Esophagus squamous epithelium (tissue), 5 donors: ENCODE data around the gene SLC12A8. TPM values are rescaled to one million over a fixed set of nuclear protein-coding genes. Genes with fewer than 3 reads are reported as not detected.

Experiments used
- DNase-seq: peaks from one replicate; lab custom pipeline; 2025; lab: John Stamatoyannopoulos, UW
- H3K27ac ChIP-seq, 4 donors: fragments of 200-600 bp; sonication (generic); one replicate each; pipeline ENCODE4 v1.5.1; 2016 to 2019; ENCODE audit warnings: mild to moderate bottlenecking in 1 of 4
- H3K27me3 ChIP-seq, 4 donors: fragments of 200-600 bp; sonication (generic); 1 replicate in 3 of 4; 2 replicates in 1 of 4; pipeline versions ENCODE4 v1.5.1 to v1.6.0; 2017 to 2021; ENCODE audit warnings: antibody characterized with exemption in 1 of 4
- H3K36me3 ChIP-seq, 3 donors: fragments of 200-600 bp; sonication (generic); one replicate each; pipeline ENCODE4 v1.5.1; 2016 to 2019
- H3K4me1 ChIP-seq, 3 donors: fragments of 200-600 bp; sonication (generic); one replicate each; pipeline ENCODE4 v1.5.1; 2017 to 2019
- H3K4me3 ChIP-seq, 4 donors: fragments of 200-600 bp; sonication (generic); 1 replicate in 3 of 4; 2 replicates in 1 of 4; pipeline ENCODE4 v1.5.1; 2016 to 2019; ENCODE audit warnings: mild to moderate bottlenecking in 2 of 4, moderate library complexity in 1 of 4
- H3K9me3 ChIP-seq, 3 donors: fragments of 200-600 bp; sonication (generic); one replicate each; pipeline ENCODE4 v1.5.1; 2016 to 2019
- CTCF ChIP-seq, 6 experiments: fragments of 450-650 bp in 4 of 6; fragments of 200-600 bp in 2 of 6; sonication (generic) in 2 of 6; IDR thresholded peaks; one replicate each; pipeline ENCODE4 v1.5.1; 2016 to 2019; ENCODE audit warnings: antibody characterized with exemption in 6 of 6, mild to moderate bottlenecking in 4 of 6, moderate library complexity in 4 of 6
- POLR2A ChIP-seq, 4 donors: fragments of 450-650 bp; IDR thresholded peaks; one replicate each; pipeline ENCODE4 v1.6.1; 2017; ENCODE audit warnings: antibody characterized with exemption in 4 of 4, mild to moderate bottlenecking in 4 of 4, moderate library complexity in 3 of 4
- WGBS, 2 donors: methylation state at CpG; one replicate each; pipeline ENCODE4 v1.1.5; 2018; 5-methylcytosine and 5-hydroxymethylcytosine counted together
- intact Hi-C: fragments of 100-400 bp; cut with DNase I; formaldehyde crosslinking; loops from one replicate; pipeline ENCODE4 v1.15.0; 2022
- total RNA-seq, 4 donors: library from RNA; depleted of rRNA; stranded (reverse); fragments of >200 nt; gene quantifications; one replicate each; pipeline ENCODE4 v1.1.0, GENCODE V29; 2016
- donor health status: DM: yes; HTN: yes; CAD: no.

SLC12A8 gene
- total RNA-seq, 4 donors from 2014 or later: 9.9 to 15.9 (median 13.8) TPM

- no peaks in the 10 kb centered on the region for H3K27me3 ChIP-seq
- peaks cover 0 to 24% (median 3%) of the 10 kb centered on the region in 3 donors for H3K4me1 ChIP-seq
- H3K9me3 ChIP-seq: no peaks in the 10 kb centered on the region
- H3K36me3 ChIP-seq: peaks cover 0 to 24% (median 0%) of the 10 kb centered on the region in 3 donors
- intact Hi-C loops: no loop called here
- no peak overlapping the region for H3K27ac ChIP-seq
- 50 to 66% methylated on average over 9 to 10 of the region's 10 CpGs for WGBS, 2 donors
- no peak overlapping the region for H3K4me3 ChIP-seq
- DNase-seq: no peak
- TF ChIP-seq POLR2A (IDR thresholded peaks at IDR 0.05) (no peak), CTCF (IDR thresholded peaks at IDR 0.05) (no peak)
Measured at GRCh38 chr3:125186261-125186787, 26.2 kb downstream of the SLC12A8 start.

GRCh38 chr3:125185805-125186204 lies 26.7 kb downstream of the SLC12A8 start:
- TF ChIP-seq CTCF (IDR thresholded peaks at IDR 0.05) (no peak), POLR2A (IDR thresholded peaks at IDR 0.05) (no peak)
- WGBS, 2 donors: 78 to 88% methylated on average over 3 of the region's 3 CpGs
- DNase-seq: no peak
- Histone ChIP-seq H3K4me1 (peaks cover 0 to 24% (median 3%) of the 10 kb centered on the region in 3 donors), H3K27me3 (no peaks in the 10 kb centered on the region), H3K27ac (no peak overlapping the region), H3K4me3 (no peak overlapping the region), H3K9me3 (no peaks in the 10 kb centered on the region), H3K36me3 (peaks cover 0 to 24% (median 0%) of the 10 kb centered on the region in 3 donors)
- intact Hi-C loops: no loop called here

DNA sequence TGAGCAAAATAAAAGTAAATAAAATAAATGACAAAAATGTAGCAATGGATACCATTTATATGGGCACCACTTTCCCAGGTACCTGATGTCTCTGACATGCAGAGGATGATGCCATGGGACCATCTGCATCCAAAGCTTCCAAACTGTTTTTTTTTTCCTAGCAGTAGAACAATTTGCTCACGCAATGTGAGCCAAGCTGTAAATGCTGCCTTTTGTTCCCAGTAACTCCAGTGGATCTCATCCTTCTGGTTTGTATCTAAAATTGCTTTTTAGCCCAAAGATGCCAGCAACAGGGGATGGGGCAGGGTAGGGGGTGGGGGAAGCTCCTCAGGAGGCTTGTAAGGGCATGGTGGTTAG lies 32.7 kb downstream of the SLC12A8 start:
- Histone ChIP-seq H3K27ac (no peak overlapping the region), H3K9me3 (no peaks in the 10 kb centered on the region), H3K4me1 (no peaks in the 10 kb centered on the region), H3K27me3 (no peaks in the 10 kb centered on the region), H3K4me3 (no peak overlapping the region), H3K36me3 (no peaks in the 10 kb centered on the region)
- TF ChIP-seq CTCF (IDR thresholded peaks at IDR 0.05): no peak
- TF ChIP-seq POLR2A (IDR thresholded peaks at IDR 0.05): no peak
- no peak for DNase-seq
- WGBS, 2 donors: 85 to 95% methylated on average over 1 of the region's 1 CpG
- intact Hi-C loops: no loop called here

DNA sequence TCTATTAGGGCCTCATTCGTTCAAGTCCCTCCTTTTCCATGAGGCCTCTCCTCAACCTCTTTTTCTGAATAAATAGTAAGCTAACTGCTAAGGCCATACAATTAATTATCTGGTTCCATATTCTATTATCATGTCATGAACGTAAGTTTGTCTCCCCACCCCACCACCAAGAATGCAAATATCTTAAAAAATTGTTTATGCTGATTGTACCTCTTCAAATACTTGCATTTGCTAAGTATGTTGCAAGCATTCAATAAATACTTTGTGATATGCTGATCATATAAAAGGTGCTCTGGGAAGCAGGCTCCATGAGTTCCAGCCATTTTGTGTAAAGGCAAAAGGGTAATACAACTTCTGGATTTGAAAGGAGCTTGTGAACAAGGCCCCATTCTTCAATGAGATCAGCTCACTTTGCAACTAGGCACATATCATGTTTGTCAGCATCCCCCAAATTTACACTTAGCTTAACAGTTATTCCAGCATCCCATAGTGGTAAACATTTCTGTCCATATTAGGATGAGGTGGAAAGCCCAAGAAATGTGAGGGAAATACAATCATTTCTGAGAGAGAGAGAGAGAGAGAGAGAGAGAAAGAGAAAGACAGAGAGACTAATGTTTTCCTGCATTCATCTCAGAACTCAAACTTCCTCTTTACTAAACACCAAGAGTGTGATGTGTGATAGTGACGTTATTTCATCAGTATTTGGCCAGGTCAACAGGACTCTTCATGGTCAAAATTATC lies 33.2 kb downstream of the SLC12A8 start:
- 85 to 86% methylated on average over 3 of the region's 3 CpGs for WGBS, 2 donors
- DNase-seq: no peak
- no peaks in the 10 kb centered on the region for H3K36me3 ChIP-seq
- no peak overlapping the region for H3K4me3 ChIP-seq
- no peaks in the 10 kb centered on the region for H3K27me3 ChIP-seq
- intact Hi-C loops: no loop called here
- H3K4me1 ChIP-seq: no peaks in the 10 kb centered on the region
- TF ChIP-seq POLR2A (IDR thresholded peaks at IDR 0.05): no peak
- no peak for TF ChIP-seq CTCF (IDR thresholded peaks at IDR 0.05)
- H3K27ac ChIP-seq: no peak overlapping the region
- H3K9me3 ChIP-seq: no peaks in the 10 kb centered on the region

DNA sequence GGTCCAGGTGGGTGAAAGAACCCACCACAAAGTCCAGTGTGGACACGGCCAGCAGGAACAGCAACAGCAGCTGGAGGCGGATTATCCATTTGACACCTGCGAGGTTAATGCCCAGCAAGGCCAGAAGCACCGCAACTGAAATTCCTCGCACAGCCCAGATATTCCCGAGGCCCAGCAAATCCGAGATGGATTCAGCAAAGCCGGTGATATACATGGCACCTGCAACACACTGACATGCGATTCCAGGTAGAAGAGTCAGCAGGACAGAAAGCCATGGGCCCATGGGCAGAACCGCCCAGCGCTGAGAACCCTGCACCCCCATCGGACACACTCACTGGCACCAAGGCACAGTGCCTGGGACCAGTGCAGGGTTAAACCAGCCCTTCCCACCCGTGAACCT lies 34.8 kb downstream of the SLC12A8 start:
- intact Hi-C loops: no loop called here
- TF ChIP-seq CTCF (IDR thresholded peaks at IDR 0.05): no peak
- no peak for TF ChIP-seq POLR2A (IDR thresholded peaks at IDR 0.05)
- no peak overlapping the region for H3K27ac ChIP-seq
- DNase-seq: no peak
- WGBS, 2 donors: 95 to 97% methylated on average over 8 to 9 of the region's 13 CpGs
- no peak overlapping the region for H3K4me3 ChIP-seq
- no peaks in the 10 kb centered on the region for H3K4me1 ChIP-seq
- H3K36me3 ChIP-seq: no peaks in the 10 kb centered on the region
- H3K9me3 ChIP-seq: no peaks in the 10 kb centered on the region
- no peaks in the 10 kb centered on the region for H3K27me3 ChIP-seq
